Liver (tissue), 9 donors: Measurements from ENCODE around the gene AOPEP. TPM values are rescaled to one million over a fixed set of nuclear protein-coding genes. Genes with fewer than 3 reads are reported as not detected.
A peak's percentile ranks its signal among the peaks of the same experiment; 100 is the strongest.
"Not testable (repeated sequence)": the region's sequence is repeated elsewhere in the genome, so short reads cannot be mapped to it uniquely, and the experiment has no call there.

Experiments
- DNase-seq: peaks from one replicate; pipeline ENCODE4 v3.0.0-alpha.2; 2017; ENCODE audit warnings: low spot score
- H3K27ac ChIP-seq, 2 donors: one replicate each; pipeline ENCODE4 v1.7.0; 2013; ENCODE audit warnings: inconsistent platforms in 2 of 2, low read length in 2 of 2, control low read depth in 1 of 2, low read depth in 1 of 2, mild to moderate bottlenecking in 1 of 2
- H3K27me3 ChIP-seq, 4 donors: one replicate each; pipeline versions ENCODE4 v1.6.1 to v1.7.0; 2013; ENCODE audit warnings: low read length in 3 of 4, inconsistent platforms in 1 of 4, mild to moderate bottlenecking in 1 of 4, moderate library complexity in 1 of 4; ENCODE audit not compliant: control insufficient read depth in 4 of 4, insufficient read depth in 4 of 4
- H3K36me3 ChIP-seq, 4 donors: one replicate each; pipeline versions ENCODE4 v1.6.1 to v1.7.0; 2013; ENCODE audit warnings: low read length in 3 of 4, mild to moderate bottlenecking in 3 of 4, low read depth in 1 of 4, moderate library complexity in 1 of 4; ENCODE audit not compliant: control insufficient read depth in 4 of 4, insufficient read depth in 3 of 4
- H3K4me1 ChIP-seq, 4 donors: one replicate each; pipeline versions ENCODE4 v1.6.1 to v1.7.0; 2013; ENCODE audit warnings: low read length in 3 of 4, mild to moderate bottlenecking in 3 of 4, moderate library complexity in 1 of 4; ENCODE audit not compliant: control insufficient read depth in 4 of 4, insufficient read depth in 4 of 4
- H3K4me3 ChIP-seq, 3 donors: one replicate each; pipeline versions ENCODE4 v1.6.1 to v1.7.0; 2013; ENCODE audit warnings: low read length in 3 of 3, control low read depth in 1 of 3, low read depth in 1 of 3, mild to moderate bottlenecking in 1 of 3
- H3K9ac ChIP-seq, 2 donors: one replicate each; pipeline ENCODE4 v1.7.0; 2013; ENCODE audit warnings: low read length in 2 of 2, mild to moderate bottlenecking in 2 of 2, moderate library complexity in 2 of 2, control low read depth in 1 of 2, low read depth in 1 of 2
- H3K9me3 ChIP-seq, 4 donors: one replicate each; pipeline versions ENCODE4 v1.6.1 to v1.7.0; 2013; ENCODE audit warnings: low read length in 3 of 4; ENCODE audit not compliant: control insufficient read depth in 4 of 4
- ATF3 ChIP-seq: IDR thresholded peaks from 2 replicates; pipeline ENCODE4 v1.6.1; 2016; ENCODE audit warnings: antibody characterized with exemption
- CTCF ChIP-seq: fragments of 150-350 bp; IDR thresholded peaks from 2 replicates; pipeline ENCODE4 v1.5.1; 2017; ENCODE audit warnings: improper control_type of control experiment, low read depth, low read length; ENCODE audit not compliant: missing input control
- EGR1 ChIP-seq, 2 donors: IDR thresholded peaks; 2 replicates each; pipeline ENCODE4 v1.6.1; 2016 to 2018; ENCODE audit warnings: antibody characterized with exemption in 2 of 2, low read depth in 2 of 2
- FOXA1 ChIP-seq: IDR thresholded peaks from 2 replicates; pipeline ENCODE4 v1.6.1; 2016; ENCODE audit warnings: antibody characterized with exemption
- FOXA2 ChIP-seq: IDR thresholded peaks from 2 replicates; pipeline ENCODE4 v1.6.1; 2016; ENCODE audit warnings: antibody characterized with exemption
- GABPA ChIP-seq, 2 donors: IDR thresholded peaks in 1 of 2; conservative IDR thresholded peaks in 1 of 2; 2 replicates each; pipeline ENCODE4 v1.6.1; 2016; ENCODE audit warnings: antibody characterized with exemption in 2 of 2, mild to moderate bottlenecking in 1 of 2, moderate library complexity in 1 of 2
- HNF4A ChIP-seq, 2 donors: conservative IDR thresholded peaks; 2 replicates each; pipeline ENCODE4 v1.6.1; 2016; ENCODE audit warnings: antibody characterized with exemption in 2 of 2, mild to moderate bottlenecking in 2 of 2
- HNF4G ChIP-seq: IDR thresholded peaks from 2 replicates; pipeline ENCODE4 v1.6.1; 2016; ENCODE audit warnings: antibody characterized with exemption
- JUND ChIP-seq, 2 donors: IDR thresholded peaks; 2 replicates each; pipeline ENCODE4 v1.6.1; 2016; ENCODE audit warnings: antibody characterized with exemption in 2 of 2
- MAX ChIP-seq: IDR thresholded peaks from 2 replicates; pipeline ENCODE4 v1.6.1; 2016; ENCODE audit warnings: antibody characterized with exemption
- NR2F2 ChIP-seq: IDR thresholded peaks from 2 replicates; pipeline ENCODE4 v1.6.1; 2016; ENCODE audit warnings: antibody characterized with exemption
- RAD21 ChIP-seq, 2 donors: IDR thresholded peaks; 2 replicates each; pipeline ENCODE4 v1.6.1; 2016; ENCODE audit warnings: antibody characterized with exemption in 2 of 2, mild to moderate bottlenecking in 2 of 2
- REST ChIP-seq: IDR thresholded peaks from 2 replicates; pipeline ENCODE4 v1.6.1; 2016; ENCODE audit warnings: antibody characterized with exemption, mild to moderate bottlenecking
- RXRA ChIP-seq, 2 donors: IDR thresholded peaks; 2 replicates each; pipeline ENCODE4 v1.6.1; 2017 to 2018; ENCODE audit warnings: antibody characterized with exemption in 2 of 2, mild to moderate bottlenecking in 1 of 2
- SP1 ChIP-seq: IDR thresholded peaks from 2 replicates; pipeline ENCODE4 v1.6.1; 2018; ENCODE audit warnings: antibody characterized with exemption, mild to moderate bottlenecking
- TAF1 ChIP-seq: conservative IDR thresholded peaks from 2 replicates; pipeline ENCODE4 v1.6.1; 2016; ENCODE audit warnings: antibody characterized with exemption, mild to moderate bottlenecking
- YY1 ChIP-seq: IDR thresholded peaks from 2 replicates; pipeline ENCODE4 v1.6.1; 2016; ENCODE audit warnings: antibody characterized with exemption, mild to moderate bottlenecking
- ZBTB33 ChIP-seq: IDR thresholded peaks from 2 replicates; pipeline ENCODE4 v1.6.1; 2016; ENCODE audit warnings: antibody characterized with exemption
- WGBS: extraction: QIAGEN DNeasy Blood & Tissue Kit; methylation state at CpG from one replicate; pipeline ENCODE4 v1.1.7; 2013; 5-methylcytosine and 5-hydroxymethylcytosine counted together
- polyA plus RNA-seq, 2 donors: library from polyadenylated mRNA; stranded (reverse) in 1 of 2; unstranded in 1 of 2; fragments of 200-250 nt in 1 of 2; fragments of >200 nt in 1 of 2; fragmentation: Nextera tagmentation in 1 of 2; extraction: Ambion mirVana in 1 of 2; gene quantifications; one replicate each; pipeline versions ENCODE4 v1.2.1 to v1.2.3, GENCODE V29; 2013 to 2015
- total RNA-seq, 2 donors: library from RNA; depleted of rRNA; stranded (reverse); fragments of >200 nt; gene quantifications; one replicate each; pipeline ENCODE4 v1.2.3, GENCODE V29; 2014
- donor health status: healthy.
- donor health status: healthy.
- donor health status: healthy.
- donor health status: healthy.
- donor health status: healthy.

The AOPEP gene
- total and polyA plus RNA-seq, 4 donors, result 22.2 to 77.1 (median 34.8) TPM

GRCh38 chr9:94829380-94830070, 103.0 kb downstream of the AOPEP start (continued):
- no peak for TF ChIP-seq CTCF
- TF ChIP-seq FOXA2, result no peak
- no peak for TF ChIP-seq SP1
- TF ChIP-seq ATF3, result no peak
- TF ChIP-seq MAX, result no peak

- DNase-seq, H3K9ac ChIP-seq, H3K9me3 ChIP-seq, H3K27ac ChIP-seq, H3K27me3 ChIP-seq, H3K36me3 ChIP-seq, H3K4me3 ChIP-seq: not testable (repeated sequence)
- WGBS, result 65% methylated on average over 3 of the region's 3 CpGs
- peaks cover 4 to 19% (median 9%) of the 10 kb centered on the region in 4 donors for H3K4me1 ChIP-seq
These were observed 103.6 kb downstream of the AOPEP start for GRCh38 chr9:94830071-94830604.

- peak overlapping the region; percentile 93 for H3K27ac ChIP-seq
- DNase-seq, result no peak
- no peaks in the 10 kb centered on the region for H3K9me3 ChIP-seq
- no peaks in the 10 kb centered on the region for H3K27me3 ChIP-seq
- peak overlapping the region; percentile 12 to 75 for H3K9ac ChIP-seq
- peaks cover 0 to 2% (median 0%) of the 10 kb centered on the region in 4 donors for H3K36me3 ChIP-seq
- peaks cover 2 to 7% (median 3%) of the 10 kb centered on the region in 4 donors for H3K4me1 ChIP-seq
- WGBS, result 36% methylated on average over 4 of the region's 4 CpGs
- H3K4me3 ChIP-seq, result no peak overlapping the region
- TF ChIP-seq ATF3 (peak; percentile 20), SP1 (peak; percentile 79), NR2F2 (no peak), GABPA (IDR thresholded peaks at IDR 0.05 in 1 of 2, conservative IDR thresholded peaks at IDR 0.05 in 1 of 2) (peak; percentile 46 to 62), RAD21 (IDR thresholded peaks at IDR 0.05) (peak; percentile 62), EGR1 (IDR thresholded peaks at IDR 0.05; ENCODE audit: low read depth in 2 of 2) (peak in 1 of 2 donors; percentile 78), HNF4A (conservative IDR thresholded peaks at IDR 0.05) (peak; percentile 67 to 82), REST (no peak), JUND (IDR thresholded peaks at IDR 0.05) (peak; percentile 15 to 67), MAX (peak; percentile 86), CTCF (no peak), TAF1 (no peak), ZBTB33 (peak; percentile 52), HNF4G (no peak), FOXA2 (peak; percentile 66), FOXA1 (peak; percentile 60), YY1 (peak; percentile 81), RXRA (IDR thresholded peaks at IDR 0.05) (peak in 1 of 2 donors; percentile 87)
These were observed 107.3 kb downstream of the AOPEP start for GRCh38 chr9:94833802-94834201.
